HEK293 (cell line): Measurements from ENCODE around the gene MAEA.

ENCODE experiments used
- CTCF ChIP-seq: fragments of 450-650 bp; formaldehyde crosslinking; IDR thresholded peaks from 2 replicates; pipeline ENCODE4 v1.5.1; 2016; ENCODE audit warnings: missing biosample characterization, missing genetic modification characterization
- GLI4 ChIP-seq: fragments of 450-650 bp; formaldehyde crosslinking; IDR thresholded peaks from 2 replicates; pipeline ENCODE4 v1.5.1; 2016; ENCODE audit warnings: missing biosample characterization, missing genetic modification characterization
- KLF16 ChIP-seq: fragments of 450-650 bp; formaldehyde crosslinking; IDR thresholded peaks from 2 replicates; pipeline ENCODE4 v1.5.1; 2017; ENCODE audit warnings: missing biosample characterization, missing genetic modification characterization
- REST ChIP-seq: fragments of 450-650 bp; formaldehyde crosslinking; IDR thresholded peaks from 2 replicates; pipeline ENCODE4 v1.5.1; 2016; ENCODE audit warnings: missing biosample characterization, missing genetic modification characterization
- ZNF114 ChIP-seq: fragments of 450-650 bp; formaldehyde crosslinking; IDR thresholded peaks from 2 replicates; pipeline ENCODE4 v1.5.0; 2017; ENCODE audit warnings: missing biosample characterization, missing genetic modification characterization
- ZNF121 ChIP-seq: fragments of 450-650 bp; formaldehyde crosslinking; IDR thresholded peaks from 2 replicates; pipeline ENCODE4 v1.5.1; 2016; ENCODE audit warnings: missing biosample characterization, missing genetic modification characterization
- ZNF473 ChIP-seq: fragments of 450-650 bp; formaldehyde crosslinking; IDR thresholded peaks from 2 replicates; pipeline ENCODE4 v1.5.1; 2017; ENCODE audit warnings: missing biosample characterization, missing genetic modification characterization
- ZNF518A ChIP-seq: fragments of 450-650 bp; formaldehyde crosslinking; conservative IDR thresholded peaks from 2 replicates; pipeline ENCODE4 v1.5.1; 2016; ENCODE audit warnings: low read depth, missing biosample characterization, missing genetic modification characterization
- ZNF610 ChIP-seq: fragments of 450-650 bp; formaldehyde crosslinking; IDR thresholded peaks from 2 replicates; pipeline ENCODE4 v1.5.1; 2016; ENCODE audit warnings: missing biosample characterization, missing genetic modification characterization, borderline replicate concordance
- ZNF792 ChIP-seq: fragments of 450-650 bp; formaldehyde crosslinking; IDR thresholded peaks from 2 replicates; pipeline ENCODE4 v1.5.1; 2016; ENCODE audit warnings: missing biosample characterization, missing genetic modification characterization
- ZNF830 ChIP-seq: fragments of 450-650 bp; IDR thresholded peaks from 2 replicates; pipeline ENCODE4 v1.5.0; 2018; ENCODE audit warnings: missing biosample characterization, missing genetic modification characterization, low read depth, mild to moderate bottlenecking, moderate library complexity
- ZSCAN18 ChIP-seq: fragments of 450-650 bp; formaldehyde crosslinking; IDR thresholded peaks from 2 replicates; pipeline ENCODE4 v1.5.1; 2016; ENCODE audit warnings: missing biosample characterization, missing genetic modification characterization
- TF ChIP-seq, protein P1 (sequence below): fragments of 450-650 bp; formaldehyde crosslinking; IDR thresholded peaks from 2 replicates; pipeline ENCODE4 v1.5.1; 2016; ENCODE audit warnings: missing biosample characterization, missing genetic modification characterization
- TF ChIP-seq, protein P2 (sequence below): fragments of 450-650 bp; formaldehyde crosslinking; optimal IDR thresholded peaks from 2 replicates; pipeline ENCODE3; 2016; ENCODE audit warnings: missing biosample characterization, mild to moderate bottlenecking, missing genetic modification characterization

GRCh38 chr4:1376391-1376840, 86.7 kb downstream of the MAEA start:
- no peak for TF ChIP-seq CTCF (tag by site-specific recombination)
- no peak for TF ChIP-seq ZNF792 (tag by site-specific recombination)
- no peak for TF ChIP-seq ZNF610
- TF ChIP-seq ZNF518A = no peak
- no peak for TF ChIP-seq ZNF830 (tag by site-specific recombination)
- TF ChIP-seq, protein P1, sequence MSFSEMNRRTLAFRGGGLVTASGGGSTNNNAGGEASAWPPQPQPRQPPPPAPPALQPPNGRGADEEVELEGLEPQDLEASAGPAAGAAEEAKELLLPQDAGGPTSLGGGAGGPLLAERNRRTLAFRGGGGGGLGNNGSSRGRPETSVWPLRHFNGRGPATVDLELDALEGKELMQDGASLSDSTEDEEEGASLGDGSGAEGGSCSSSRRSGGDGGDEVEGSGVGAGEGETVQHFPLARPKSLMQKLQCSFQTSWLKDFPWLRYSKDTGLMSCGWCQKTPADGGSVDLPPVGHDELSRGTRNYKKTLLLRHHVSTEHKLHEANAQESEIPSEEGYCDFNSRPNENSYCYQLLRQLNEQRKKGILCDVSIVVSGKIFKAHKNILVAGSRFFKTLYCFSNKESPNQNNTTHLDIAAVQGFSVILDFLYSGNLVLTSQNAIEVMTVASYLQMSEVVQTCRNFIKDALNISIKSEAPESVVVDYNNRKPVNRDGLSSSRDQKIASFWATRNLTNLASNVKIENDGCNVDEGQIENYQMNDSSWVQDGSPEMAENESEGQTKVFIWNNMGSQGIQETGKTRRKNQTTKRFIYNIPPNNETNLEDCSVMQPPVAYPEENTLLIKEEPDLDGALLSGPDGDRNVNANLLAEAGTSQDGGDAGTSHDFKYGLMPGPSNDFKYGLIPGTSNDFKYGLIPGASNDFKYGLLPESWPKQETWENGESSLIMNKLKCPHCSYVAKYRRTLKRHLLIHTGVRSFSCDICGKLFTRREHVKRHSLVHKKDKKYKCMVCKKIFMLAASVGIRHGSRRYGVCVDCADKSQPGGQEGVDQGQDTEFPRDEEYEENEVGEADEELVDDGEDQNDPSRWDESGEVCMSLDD (tag by site-specific recombination) = no peak
- TF ChIP-seq ZSCAN18 (tag by site-specific recombination) = no peak
- no peak for TF ChIP-seq ZNF121
- TF ChIP-seq ZNF114 (tag by site-specific recombination) = no peak
- TF ChIP-seq KLF16 = no peak
- TF ChIP-seq ZNF473 (tag by site-specific recombination) = no peak
- TF ChIP-seq GLI4 (tag by site-specific recombination) = no peak
- TF ChIP-seq REST (tag by site-specific recombination) = no peak
- TF ChIP-seq, protein P2, sequence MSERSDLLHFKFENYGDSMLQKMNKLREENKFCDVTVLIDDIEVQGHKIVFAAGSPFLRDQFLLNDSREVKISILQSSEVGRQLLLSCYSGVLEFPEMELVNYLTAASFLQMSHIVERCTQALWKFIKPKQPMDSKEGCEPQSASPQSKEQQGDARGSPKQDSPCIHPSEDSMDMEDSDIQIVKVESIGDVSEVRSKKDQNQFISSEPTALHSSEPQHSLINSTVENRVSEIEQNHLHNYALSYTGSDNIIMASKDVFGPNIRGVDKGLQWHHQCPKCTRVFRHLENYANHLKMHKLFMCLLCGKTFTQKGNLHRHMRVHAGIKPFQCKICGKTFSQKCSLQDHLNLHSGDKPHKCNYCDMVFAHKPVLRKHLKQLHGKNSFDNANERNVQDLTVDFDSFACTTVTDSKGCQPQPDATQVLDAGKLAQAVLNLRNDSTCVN (tag by site-specific recombination) = no peak
